ENCODE measurements around the gene AKR1C1.
"Not testable (repeated sequence)": the region's sequence is repeated elsewhere in the genome, so short reads cannot be mapped to it uniquely, and the experiment has no call there.

Gene AKR1C1

DNA sequence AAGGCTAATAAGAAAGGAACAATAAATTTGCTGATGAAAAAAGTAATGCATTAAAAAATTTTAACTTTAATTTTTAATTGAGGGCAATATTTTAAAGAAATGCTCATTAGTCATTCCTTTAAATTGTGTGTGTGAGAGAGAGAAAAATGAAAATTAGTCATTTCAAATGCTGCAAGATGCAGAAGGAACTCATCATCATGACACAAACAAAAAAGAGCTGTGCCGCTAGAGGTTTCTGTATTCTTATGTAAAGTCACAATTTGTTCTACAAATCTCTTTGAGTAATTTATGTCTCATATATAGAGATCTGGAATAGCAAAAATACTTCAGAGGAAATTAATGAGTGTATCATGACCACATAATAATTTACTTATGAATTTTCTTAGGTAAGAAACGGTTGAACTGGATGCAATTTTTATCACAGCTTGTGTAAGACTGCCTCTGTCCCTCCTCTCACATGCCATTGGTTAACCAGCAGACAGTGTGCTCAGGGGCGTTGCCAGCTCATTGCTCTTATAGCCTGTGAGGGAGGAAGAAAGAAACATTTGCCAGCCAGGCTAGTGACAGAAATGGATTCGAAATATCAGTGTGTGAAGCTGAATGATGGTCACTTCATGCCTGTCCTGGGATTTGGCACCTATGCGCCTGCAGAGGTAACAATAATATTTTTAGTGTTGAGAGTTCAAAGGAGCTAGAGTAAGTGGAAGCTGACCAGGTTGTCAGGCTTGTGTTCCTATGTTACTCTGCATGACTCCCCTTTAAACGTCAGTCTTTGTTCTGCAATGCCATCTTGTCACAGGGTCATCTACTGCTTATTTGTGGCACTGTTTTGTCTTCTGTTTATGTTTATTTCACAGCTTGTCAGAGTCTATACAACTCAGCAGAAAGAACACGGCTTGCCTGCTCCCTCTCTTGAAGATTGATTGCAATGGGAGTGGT, at the start of gene AKR1C1:
TSS of gene AKR1C1 (plus strand) at position 540 of the 939 bp plus-strand sequence. CDS start at position 570, 30 bp downstream.
- not testable (repeated sequence) for DNase-seq (ENCODE audit: low read depth in 1 of 2, low spot score in 1 of 2)

DNA sequence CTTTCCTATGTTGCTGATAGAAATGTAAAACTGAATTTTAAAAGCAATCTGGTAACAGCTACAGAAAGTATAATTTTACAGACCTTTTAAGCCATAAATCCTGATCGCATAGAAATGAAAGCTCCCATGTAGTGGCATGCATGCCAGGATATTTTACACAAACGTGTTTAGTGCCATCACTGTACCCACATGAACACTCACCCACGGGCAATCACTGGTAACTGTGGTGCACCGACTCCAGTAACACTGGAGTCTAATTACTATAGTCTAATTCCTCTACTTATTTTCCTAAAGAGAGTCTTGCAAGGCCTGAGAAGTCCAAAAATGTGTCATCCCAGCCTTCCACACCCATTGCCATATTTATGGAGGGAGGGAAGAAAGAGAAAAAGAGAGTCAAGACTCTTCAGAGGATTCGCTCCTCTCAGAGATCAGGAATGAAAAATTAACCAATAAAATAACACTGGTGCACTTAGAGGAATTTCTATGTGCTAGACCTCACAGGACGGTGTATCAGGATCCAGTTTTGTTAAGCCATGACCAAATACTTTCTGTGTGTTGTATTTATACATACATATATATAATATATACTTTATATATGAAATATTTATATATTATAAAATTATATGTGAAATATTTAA, 48.9 kb upstream of the AKR1C1 start:
- no peak for DNase-seq (ENCODE audit: low read depth in 1 of 2, low spot score in 1 of 2)

DNA sequence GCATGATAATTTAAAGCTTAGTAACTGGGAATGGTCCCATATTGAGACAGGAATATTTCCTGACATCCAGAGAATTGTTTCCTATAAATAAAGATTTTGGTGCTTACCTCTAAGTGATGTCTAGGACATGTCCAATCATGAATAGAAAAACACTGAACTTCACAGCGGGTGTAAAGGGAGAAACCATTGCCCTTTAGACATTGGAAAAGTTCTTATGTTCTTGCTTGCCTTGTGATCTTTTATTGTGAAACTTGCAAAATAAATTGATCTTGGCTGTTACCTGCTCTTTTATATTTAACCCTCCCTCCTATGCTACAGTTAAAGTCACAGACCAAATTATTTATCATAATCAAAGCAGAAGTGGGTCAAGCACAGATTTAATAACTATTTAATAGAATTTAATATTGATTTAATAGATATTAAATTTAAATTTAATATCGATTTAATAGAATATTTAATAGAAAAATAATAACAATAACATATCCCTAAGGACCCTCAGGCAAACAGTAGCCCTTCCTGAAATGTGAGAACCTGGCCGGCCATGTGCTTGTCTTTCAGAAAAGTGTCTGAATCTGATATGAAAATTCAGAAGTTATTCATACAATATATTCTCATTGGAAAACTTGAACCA, 47.0 kb upstream of the AKR1C1 start:
- no peak for DNase-seq (ENCODE audit: low read depth in 1 of 2, low spot score in 1 of 2)

DNA sequence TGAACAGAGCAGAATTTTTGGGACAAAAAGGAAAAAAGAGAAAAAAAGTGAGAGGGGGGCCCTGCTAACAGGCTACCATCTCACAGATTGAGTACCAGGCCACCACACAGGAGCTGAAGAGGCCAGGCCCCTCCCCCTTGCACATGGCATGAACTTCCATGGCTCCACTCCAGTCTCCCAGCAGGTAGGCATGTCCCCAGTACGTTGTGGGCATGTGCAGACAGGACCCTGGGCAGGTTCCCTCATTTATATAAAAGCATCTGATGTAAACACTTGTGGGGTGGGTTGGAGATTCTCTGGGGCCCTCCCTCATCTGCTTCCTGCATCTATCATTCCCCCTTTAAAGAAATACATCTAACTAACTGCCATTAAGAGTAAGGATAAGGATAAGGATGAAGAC, 45.0 kb upstream of the AKR1C1 start:
- no peak for DNase-seq (ENCODE audit: low read depth in 1 of 2, low spot score in 1 of 2)

DNA sequence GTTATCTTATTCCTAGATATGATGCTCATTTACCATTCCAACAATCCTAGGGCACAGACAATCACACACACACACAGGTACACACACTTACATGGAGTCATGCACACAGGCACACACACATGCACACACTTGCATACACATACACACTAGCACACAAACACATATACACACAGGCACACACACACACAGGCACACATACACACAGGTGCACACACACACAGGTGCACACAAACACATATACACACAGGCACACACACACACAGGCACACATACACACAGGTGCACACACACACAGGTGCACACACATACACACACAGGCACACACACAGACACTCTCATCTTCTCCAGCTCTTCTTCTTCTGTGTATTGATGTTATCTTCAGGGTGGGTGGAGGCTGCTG, 38.7 kb upstream of the AKR1C1 start:
- not testable (repeated sequence) for DNase-seq (ENCODE audit: low read depth in 1 of 2, low spot score in 1 of 2)

DNA sequence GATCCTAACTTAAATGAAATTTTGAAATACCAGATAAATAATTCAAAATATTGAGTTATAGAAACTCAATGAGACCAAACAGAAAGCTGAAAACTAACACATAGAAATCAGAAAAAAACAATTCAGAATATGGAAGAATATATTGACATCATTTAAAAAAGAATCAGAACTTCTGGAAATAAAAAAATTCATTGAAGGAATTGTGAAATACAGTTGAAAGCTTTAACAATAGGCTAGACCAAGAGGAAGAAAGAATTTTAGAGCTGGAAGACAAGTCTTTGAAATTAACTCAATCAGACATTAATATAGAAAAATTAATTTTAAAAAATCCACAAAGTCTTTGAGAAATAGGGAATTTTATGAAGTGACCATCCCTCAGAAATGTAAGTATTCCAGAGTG, 36.8 kb upstream of the AKR1C1 start:
- no peak for DNase-seq (ENCODE audit: low read depth in 1 of 2, low spot score in 1 of 2)

DNA sequence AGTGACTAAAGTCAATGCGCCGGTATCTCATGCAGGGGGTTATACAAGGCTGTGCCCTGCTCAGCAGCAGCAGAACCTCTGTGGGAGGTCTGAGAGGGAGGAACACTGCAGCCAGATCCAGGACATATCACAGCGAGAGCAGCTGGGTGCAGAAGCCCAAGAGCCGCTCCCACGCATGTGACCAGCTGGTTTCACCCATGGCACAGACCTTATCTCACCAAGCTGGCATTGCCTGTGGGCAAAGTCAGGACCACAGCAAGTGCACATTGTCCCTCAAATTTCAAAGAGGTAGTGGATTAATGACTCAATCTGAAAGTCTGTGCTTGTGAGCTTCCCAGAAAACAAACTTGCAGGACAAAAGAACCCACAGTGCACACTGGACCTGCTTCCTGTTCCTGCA, 31.6 kb upstream of the AKR1C1 start:
- no peak for DNase-seq (ENCODE audit: low read depth in 1 of 2, low spot score in 1 of 2)

DNA sequence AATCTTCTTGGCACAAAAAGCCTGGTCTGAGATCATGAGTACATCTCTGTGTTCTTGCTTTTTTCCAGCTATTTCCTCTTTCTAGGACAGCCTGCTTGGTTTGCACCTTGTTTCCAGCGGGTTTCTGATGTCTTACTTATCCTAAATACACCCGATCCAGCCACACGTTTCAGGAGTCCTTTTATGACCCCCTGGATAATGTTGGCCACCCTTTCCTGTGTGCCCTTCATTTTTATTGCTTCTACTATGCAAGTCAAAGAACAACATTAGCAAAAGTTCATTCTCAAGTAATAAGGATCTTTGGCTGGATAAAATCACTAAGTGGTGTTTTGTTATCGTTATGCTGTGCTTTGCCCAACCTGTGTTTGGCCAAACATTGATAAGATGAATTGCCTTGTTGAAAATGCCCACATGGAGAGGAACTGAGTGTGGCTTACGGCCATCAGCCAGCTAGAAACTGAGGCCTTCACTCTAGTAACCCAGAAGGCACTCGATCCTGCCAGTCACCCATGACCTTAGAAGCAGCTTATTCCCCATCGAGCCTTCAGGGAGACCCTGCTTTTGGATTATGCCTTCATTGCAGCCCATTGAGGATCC, 28.7 kb upstream of the AKR1C1 start:
- DNase-seq (ENCODE audit: low read depth in 1 of 2, low spot score in 1 of 2), result no peak

DNA sequence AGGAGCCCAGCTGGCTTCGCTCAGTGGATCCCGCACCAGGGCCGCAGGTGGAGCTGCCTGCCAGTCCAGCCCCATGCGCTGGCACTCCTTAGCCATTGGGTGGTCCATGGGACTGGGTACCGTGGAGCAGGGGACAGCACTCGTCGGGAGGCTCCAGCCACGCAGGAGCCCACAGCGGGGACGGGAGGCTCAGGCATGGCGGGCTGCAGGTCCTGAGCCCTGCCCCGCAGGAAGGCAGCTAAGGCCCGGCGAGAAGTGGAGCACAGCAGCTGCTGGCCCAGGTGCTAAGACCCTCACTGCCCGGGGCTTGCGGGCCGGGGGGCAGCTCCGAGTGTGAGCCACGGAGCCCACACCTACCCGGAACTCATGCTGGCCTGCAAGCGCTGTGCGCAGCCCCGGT, 25.9 kb upstream of the AKR1C1 start:
- no peak for DNase-seq (ENCODE audit: low read depth in 1 of 2, low spot score in 1 of 2)

DNA sequence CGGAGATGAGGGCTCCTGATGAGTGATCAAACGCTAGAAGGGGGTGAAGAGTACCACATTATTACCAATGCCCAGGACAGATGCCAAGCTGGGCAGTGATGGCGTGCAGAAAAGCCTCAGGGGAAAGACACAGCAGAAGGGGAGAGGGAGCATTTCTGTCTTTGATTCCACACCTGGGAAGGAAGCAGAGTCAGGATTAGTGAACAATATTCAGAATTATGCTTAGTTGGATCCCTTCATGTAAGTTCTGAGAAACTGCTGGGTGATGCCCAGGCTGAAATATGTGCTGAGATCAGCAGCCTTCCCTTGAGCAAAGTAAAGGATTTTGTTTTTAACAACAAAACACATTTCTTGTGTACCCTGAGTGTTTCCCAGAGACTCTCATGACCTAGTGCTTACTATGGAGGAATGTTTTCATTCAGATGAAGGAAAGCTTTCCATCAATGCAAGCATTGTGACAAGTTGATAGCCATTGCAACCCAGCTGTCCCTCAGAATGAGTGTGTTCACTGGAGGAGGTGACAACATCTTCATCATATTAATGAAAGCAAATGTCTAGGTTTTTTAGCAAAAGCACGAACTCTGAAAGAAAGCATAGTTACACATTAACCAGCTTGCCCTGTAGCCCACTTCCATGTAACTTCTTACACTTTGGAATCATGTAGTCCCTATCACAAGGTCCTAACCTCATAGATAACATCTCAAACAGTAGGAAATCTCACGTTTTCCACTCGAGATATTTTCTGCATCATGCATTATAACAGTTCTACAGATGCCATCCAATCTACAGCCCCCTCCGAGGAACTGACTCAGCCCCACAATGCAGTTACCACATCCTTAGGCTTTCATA, 23.8 kb upstream of the AKR1C1 start:
- DNase-seq (ENCODE audit: low read depth in 1 of 2, low spot score in 1 of 2), result no peak

DNA sequence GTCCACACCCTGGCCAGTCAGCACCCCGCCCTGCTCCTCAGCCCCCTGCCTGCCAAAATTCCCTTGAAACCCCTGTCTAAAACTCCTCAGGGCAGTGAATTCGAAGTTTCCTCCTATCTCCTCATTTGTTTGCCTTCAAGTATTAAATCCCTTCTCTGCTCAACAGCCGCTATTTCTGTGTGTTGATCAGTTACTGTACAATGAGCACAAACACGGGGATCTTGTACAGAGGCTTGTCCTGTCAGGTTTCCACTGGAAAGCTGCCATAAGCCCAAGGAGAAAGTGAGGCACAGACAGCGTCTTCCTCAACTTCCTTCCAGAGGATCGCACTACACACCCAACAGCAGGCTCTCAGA, 23.2 kb upstream of the AKR1C1 start:
- not testable (repeated sequence) for DNase-seq (ENCODE audit: low read depth in 1 of 2, low spot score in 1 of 2)

DNA sequence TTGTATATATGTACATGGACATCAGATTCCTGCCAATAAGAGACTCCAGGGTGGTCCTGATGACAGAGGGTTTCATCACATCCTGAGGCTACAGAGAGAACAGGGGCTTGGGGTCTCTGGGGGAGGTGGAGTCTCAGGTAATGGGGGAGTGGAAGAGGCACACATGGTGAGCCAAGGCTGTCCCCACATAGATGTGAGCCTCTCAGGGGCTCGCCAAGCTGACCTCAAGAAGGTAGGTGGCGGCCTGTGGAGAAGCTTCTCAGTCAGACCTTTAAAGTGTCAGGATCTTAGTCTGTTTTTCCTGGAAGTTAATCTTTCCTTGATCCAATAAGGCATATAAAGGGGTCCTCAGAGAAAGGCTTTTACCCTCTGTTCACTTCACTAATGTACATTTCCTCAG, 22.3 kb upstream of the AKR1C1 start:
- not testable (repeated sequence) for DNase-seq (ENCODE audit: low read depth in 1 of 2, low spot score in 1 of 2)

DNA sequence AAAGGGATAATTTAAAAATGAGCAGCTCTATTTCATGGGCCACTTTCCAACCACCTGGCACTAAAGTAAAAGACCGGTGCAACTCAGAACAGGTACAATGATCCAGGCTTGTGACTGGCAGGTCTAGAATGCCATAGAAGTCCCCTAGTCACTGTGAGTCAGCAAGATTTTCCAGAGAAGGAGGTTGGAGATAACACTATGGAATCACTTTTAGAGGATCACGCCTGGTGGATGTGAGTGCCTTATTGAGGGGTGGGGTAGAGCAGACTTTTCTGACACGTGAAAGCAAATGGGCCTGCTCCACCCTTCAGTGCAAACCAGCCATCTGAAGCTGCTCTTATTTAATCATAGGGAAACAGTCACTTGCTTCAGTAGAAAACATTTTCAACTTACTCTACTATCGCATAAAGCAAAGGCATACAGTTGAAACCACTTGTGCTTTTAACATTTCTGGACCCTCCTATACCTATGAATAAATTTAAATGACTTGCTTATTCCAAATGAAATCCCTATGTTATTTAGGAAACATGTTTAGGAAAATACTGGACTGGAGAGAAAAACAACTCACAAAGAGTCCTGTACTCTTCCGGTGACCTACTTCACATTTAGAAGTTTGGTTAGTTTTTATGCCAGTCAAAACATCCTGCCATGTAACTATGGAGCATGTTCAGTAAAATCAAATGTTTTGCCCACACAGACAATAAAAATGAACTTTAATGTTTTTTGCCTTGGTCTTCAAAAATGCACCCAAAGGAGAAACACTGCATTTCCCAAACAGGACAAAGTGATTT, 21.5 kb upstream of the AKR1C1 start:
- no peak for DNase-seq (ENCODE audit: low read depth in 1 of 2, low spot score in 1 of 2)

DNA sequence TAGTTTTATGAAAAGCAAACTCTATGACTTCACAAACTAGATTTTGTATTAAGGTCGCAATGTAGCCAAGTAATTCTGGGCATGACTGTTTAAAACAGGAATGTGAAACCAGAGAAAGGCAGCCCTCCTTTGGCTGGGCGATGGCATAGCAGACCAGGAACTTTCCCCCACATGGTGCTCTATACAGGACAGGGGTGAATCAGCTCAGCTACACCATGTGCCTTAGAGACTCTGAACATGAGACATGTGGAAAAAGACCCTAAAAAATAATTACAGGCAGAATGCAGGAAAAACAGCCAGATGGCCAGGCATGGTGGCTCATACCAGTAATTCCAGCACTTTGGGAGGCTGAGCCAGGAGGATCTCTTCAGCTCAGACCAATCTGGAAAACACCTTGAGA, 20.3 kb upstream of the AKR1C1 start:
- DNase-seq (ENCODE audit: low read depth in 1 of 2, low spot score in 1 of 2), result not testable (repeated sequence)

DNA sequence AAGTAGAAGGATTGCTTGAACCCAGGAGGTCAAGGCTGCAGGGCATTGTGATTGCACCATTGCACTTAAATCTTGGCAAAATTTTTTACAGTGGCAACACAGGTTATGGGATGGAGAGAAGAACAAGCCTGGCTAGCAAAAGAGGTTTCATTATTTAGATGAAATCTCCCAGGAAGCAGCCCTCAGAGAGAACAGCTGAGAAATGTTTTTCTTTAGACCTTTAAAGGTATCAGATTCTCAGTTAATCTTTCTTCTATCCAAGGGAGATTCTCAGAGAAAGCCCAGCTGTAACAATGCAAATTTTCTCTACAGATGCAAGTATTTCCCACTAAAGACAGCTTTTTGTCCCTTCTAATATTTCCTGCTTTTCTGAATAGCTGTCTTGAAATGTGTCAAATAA, 19.8 kb upstream of the AKR1C1 start:
- DNase-seq (ENCODE audit: low read depth in 1 of 2, low spot score in 1 of 2), result not testable (repeated sequence)

DNA sequence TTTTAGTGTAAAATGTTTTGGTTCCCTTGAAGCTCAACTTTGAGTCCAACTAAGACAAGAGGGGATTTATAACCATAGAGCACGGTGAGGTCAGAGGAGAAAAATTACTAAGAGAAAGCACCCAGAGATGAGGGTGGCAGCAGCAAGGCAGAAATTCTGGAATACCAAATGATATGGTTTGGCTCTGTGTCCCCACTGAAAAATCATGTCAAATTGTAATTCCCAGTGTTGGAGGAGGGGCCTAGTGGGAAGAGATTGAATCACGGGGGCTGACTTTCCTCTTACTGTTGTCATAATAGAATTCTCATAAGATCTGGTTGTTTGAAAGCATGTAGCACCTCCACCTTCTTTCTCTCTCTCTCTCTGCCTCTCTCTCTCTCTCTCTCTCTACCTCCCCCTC, 19.4 kb upstream of the AKR1C1 start:
- DNase-seq (ENCODE audit: low read depth in 1 of 2, low spot score in 1 of 2), result no peak

DNA sequence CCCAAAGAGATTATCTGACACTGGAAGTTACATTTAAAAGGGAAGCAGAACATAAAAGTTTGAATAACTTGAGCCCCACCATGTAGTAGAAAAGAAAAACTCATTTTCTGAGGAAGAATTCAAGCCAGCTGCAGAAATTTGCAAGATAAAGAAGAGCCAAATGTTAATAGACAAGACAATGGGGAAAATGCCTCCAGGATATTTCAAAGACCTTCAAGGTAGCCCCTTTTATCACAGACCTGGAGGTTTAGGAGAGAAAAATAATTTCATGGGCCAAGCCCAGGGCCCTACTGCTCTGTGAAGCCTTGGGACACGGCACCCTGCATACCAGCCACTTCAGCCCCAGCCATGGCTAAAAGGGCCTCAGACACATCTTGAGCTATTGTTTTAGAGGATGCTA, 18.4 kb upstream of the AKR1C1 start:
- DNase-seq (ENCODE audit: low read depth in 1 of 2, low spot score in 1 of 2), result no peak

DNA sequence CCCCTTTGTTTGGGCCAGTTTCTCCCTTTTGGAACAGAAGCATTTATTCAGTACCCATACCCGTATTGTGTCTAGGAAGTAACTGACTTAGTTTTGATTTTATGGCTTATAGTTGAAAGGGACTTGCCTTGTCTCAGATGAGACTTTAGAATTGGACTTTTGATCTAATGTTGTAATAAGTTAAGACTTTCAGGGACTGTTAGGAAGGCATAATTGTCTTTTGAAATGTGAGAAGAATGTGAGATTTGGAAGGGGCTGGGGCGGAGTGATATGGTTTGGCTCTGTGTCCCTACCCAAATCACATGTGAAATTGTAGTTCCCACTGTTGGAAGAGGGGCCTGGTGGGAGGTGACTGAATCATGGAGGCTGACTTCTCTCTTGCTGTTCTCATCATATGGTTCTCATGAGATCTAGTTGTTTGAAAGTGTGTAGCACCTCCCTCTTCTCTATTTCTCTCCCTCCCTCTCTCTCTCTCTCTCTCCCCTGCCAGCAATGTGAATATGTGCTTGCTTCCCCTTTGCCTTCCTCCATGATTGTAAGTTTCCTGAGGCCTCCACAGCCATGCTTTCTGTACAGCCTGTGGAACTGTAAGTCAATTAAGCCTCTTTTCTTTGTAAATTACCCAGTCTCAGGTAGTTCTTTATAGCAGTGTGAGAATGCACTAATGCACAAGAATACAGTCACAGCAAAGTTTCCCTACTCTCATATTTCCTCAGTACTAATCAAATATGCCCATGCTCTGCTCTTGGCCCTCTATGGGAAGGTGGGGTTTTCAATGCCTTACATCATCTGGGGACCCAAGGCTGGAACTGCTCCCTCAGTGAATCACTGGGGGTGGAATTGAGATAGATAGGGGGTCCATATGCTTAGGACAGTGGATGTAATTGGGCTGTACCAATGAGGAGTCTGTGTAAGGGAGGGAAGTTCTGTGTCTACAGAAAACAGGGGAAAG, 17.2 kb upstream of the AKR1C1 start:
- DNase-seq (ENCODE audit: low read depth in 1 of 2, low spot score in 1 of 2), result no peak

All from stimulated activated CD4-positive, alpha-beta T cell treated with anti-CD3 and anti-CD28 coated beads, Interleukin-15, amount 100 ng/mL, for 1 hour (primary cell).